Adipose tissue (tissue), 3 donors: ENCODE measurements around the gene ASIC1. TPM values are rescaled to one million over a fixed set of nuclear protein-coding genes. Genes with fewer than 3 reads are reported as not detected.

Experiments used
- H3K27ac ChIP-seq: one replicate; pipeline ENCODE4 v1.5.1; 2013; ENCODE audit warnings: low read depth, low read length
- WGBS, 3 donors: extraction: QIAGEN DNeasy Blood & Tissue Kit; methylation state at CpG; one replicate each; pipeline ENCODE4 v1.1.7; 2013; 5-methylcytosine and 5-hydroxymethylcytosine counted together
- polyA plus RNA-seq, 3 donors: library from polyadenylated mRNA; stranded (reverse); fragments of 200-250 nt; gene quantifications; one replicate each; pipeline ENCODE4 v1.2.3, GENCODE V29; 2013
- donor health status: healthy with polysubstance abuse.
- donor health status: Bipolar disorder and iron deficiency.
- donor health status: healthy.

Gene ASIC1
- polyA plus RNA-seq, 3 donors = 0.38 to 5.4 (median 0.65) TPM

GRCh38 chr12:50099302-50100008 lies 42.1 kb downstream of the ASIC1 start:
- no peak overlapping the region for H3K27ac ChIP-seq

GRCh38 chr12:50100561-50100960 lies 43.2 kb downstream of the ASIC1 start:
- WGBS, 3 donors = 83 to 91% (median 87%) methylated on average over 3 of the region's 3 CpGs
- H3K27ac ChIP-seq = no peak overlapping the region

More at GRCh38 chr12:50099302-50100008, 42.1 kb downstream of the ASIC1 start:
- WGBS, 3 donors = 67 to 87% (median 69%) methylated on average over 5 of the region's 5 CpGs

- H3K27ac ChIP-seq = no peak overlapping the region
- WGBS, 3 donors = 68 to 81% (median 80%) methylated on average over 3 of the region's 3 CpGs
Observed at GRCh38 chr12:50101663-50102062, 44.3 kb downstream of the ASIC1 start.

GRCh38 chr12:50102131-50102531 lies 44.7 kb downstream of the ASIC1 start:
- WGBS, 3 donors = 75 to 81% (median 76%) methylated on average over 2 of the region's 2 CpGs
- H3K27ac ChIP-seq = no peak overlapping the region

- WGBS, 3 donors = 72 to 76% (median 72%) methylated on average over 8 of the region's 8 CpGs
- no peak overlapping the region for H3K27ac ChIP-seq
Observed at GRCh38 chr12:50102646-50103309, 45.4 kb downstream of the ASIC1 start.

GRCh38 chr12:50103351-50103750 lies 46.0 kb downstream of the ASIC1 start:
- H3K27ac ChIP-seq = no peak overlapping the region
- 84 to 96% (median 88%) methylated on average over 2 of the region's 2 CpGs for WGBS, 3 donors

GRCh38 chr12:50103767-50104321 lies 46.4 kb downstream of the ASIC1 start, which contains the start of gene GPD1:
TSS of gene GPD1 (plus strand) at chr12:50104008. CDS start at chr12:50104051, 43 bp downstream.
- no peak within 1 kb of the TSS for H3K27ac ChIP-seq
- WGBS, 3 donors = 11 to 38% (median 37%) methylated on average over 13 of the region's 13 CpGs

GRCh38 chr12:50104417-50105366 lies 47.3 kb downstream of the ASIC1 start:
- WGBS, 3 donors = 57 to 81% (median 80%) methylated on average over 14 of the region's 14 CpGs
- H3K27ac ChIP-seq = no peak overlapping the region

GRCh38 chr12:50105913-50106450 lies 48.6 kb downstream of the ASIC1 start:
- 83 to 98% (median 90%) methylated on average over 12 of the region's 12 CpGs for WGBS, 3 donors
- no peak overlapping the region for H3K27ac ChIP-seq

GRCh38 chr12:50106907-50107306 lies 49.5 kb downstream of the ASIC1 start:
- H3K27ac ChIP-seq = no peak overlapping the region
- WGBS, 3 donors = 64 to 73% (median 66%) methylated on average over 3 of the region's 3 CpGs

- H3K27ac ChIP-seq = no peak overlapping the region
- WGBS, 3 donors = 90 to 93% (median 93%) methylated on average over 16 to 17 of the region's 17 CpGs
Observed at GRCh38 chr12:50107416-50108268, 50.2 kb downstream of the ASIC1 start.

GRCh38 chr12:50109319-50109718 lies 51.9 kb downstream of the ASIC1 start:
- 79 to 95% (median 92%) methylated on average over 3 of the region's 3 CpGs for WGBS, 3 donors
- no peak overlapping the region for H3K27ac ChIP-seq

GRCh38 chr12:50110127-50110761 lies 52.8 kb downstream of the ASIC1 start:
- 31 to 53% (median 47%) methylated on average over 8 of the region's 8 CpGs for whole genome bisulfite sequencing, 3 donors
- H3K27ac ChIP-seq = no peak overlapping the region

- WGBS, 3 donors = 26 to 37% (median 33%) methylated on average over 7 of the region's 7 CpGs
- H3K27ac ChIP-seq = no peak overlapping the region
Observed at GRCh38 chr12:50110762-50111351, 53.5 kb downstream of the ASIC1 start.

GRCh38 chr12:50111395-50111692 lies 53.9 kb downstream of the ASIC1 start:
- whole genome bisulfite sequencing, 3 donors = 11 to 13% (median 11%) methylated on average over 17 to 19 of the region's 19 CpGs
- no peak overlapping the region for H3K27ac ChIP-seq

- 0 to 1% (median 0%) methylated on average over 56 to 59 of the region's 59 CpGs for WGBS, 3 donors
- peak within 1 kb of the TSS; percentile 97 for H3K27ac ChIP-seq
Observed at GRCh38 chr12:50111693-50112455, 54.5 kb downstream of the ASIC1 start, which contains the start of gene COX14. TSS of gene COX14 (plus strand) at chr12:50112236. CDS start at chr12:50120044, 7,808 bp downstream.
